ENCODE results near the gene RAI1.

Gene RAI1

GRCh38 chr17:17699491-17699890, 18.2 kb downstream of the RAI1 start:
- no peak for DNase-seq

DNA sequence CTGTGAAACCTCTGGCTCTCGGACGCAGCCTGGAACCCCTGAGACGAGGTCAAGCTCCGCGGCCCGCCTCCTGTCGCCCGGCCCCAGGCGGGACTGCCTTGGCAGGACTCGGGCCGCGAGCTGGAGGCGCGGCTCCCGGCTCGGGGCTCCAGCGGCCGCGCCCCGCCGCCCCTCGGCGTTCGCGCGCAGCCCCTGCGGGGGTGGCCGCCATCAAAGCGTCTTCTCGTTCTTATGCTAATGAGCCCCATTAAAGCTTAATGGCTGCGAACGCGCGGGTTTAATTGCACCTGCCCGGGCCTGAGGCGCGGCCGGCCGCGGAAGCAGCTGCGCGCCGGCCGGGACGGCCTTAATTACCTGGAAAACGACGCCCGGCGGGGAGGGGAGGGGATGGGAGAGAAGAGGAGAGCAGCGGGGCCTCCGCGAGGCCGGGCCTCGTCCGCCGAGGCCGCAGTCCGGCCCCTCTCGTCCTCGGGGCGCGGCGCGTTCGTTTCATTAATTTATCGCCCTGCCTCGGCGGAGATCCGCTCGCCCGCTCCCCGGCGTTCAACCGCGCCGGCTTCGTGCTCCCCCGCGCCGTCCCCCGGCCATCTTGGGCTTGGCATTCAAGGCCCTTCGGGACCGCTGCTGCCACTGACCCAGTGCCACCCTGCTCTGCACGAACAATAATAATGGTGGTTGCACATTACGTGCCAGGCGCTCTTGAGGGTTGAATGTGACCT, 19.2 kb downstream of the RAI1 start:
- DNase-seq: no peak

DNA sequence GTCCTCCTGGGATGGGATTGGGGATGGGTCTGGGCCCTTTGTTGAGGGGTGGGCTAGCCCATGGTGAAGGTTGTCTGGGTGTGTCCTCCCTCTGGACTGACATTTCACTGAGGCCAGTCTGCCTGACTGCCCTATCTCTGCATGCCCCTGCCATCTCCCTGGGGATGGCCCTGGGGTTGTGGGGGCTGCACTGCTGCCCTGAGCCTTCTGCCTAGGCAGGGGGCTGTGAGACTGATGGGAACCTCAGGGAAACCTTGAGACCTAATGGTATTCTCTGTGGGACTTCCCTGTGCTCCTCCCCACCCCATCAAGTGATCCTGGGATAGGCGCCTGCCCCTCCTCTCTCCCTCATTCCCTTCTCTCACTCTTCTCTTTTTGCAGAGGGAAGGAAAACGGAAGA, 19.9 kb downstream of the RAI1 start:
- no peak for DNase-seq

GRCh38 chr17:17701658-17702057, 20.4 kb downstream of the RAI1 start:
- no peak for DNase-seq

DNA sequence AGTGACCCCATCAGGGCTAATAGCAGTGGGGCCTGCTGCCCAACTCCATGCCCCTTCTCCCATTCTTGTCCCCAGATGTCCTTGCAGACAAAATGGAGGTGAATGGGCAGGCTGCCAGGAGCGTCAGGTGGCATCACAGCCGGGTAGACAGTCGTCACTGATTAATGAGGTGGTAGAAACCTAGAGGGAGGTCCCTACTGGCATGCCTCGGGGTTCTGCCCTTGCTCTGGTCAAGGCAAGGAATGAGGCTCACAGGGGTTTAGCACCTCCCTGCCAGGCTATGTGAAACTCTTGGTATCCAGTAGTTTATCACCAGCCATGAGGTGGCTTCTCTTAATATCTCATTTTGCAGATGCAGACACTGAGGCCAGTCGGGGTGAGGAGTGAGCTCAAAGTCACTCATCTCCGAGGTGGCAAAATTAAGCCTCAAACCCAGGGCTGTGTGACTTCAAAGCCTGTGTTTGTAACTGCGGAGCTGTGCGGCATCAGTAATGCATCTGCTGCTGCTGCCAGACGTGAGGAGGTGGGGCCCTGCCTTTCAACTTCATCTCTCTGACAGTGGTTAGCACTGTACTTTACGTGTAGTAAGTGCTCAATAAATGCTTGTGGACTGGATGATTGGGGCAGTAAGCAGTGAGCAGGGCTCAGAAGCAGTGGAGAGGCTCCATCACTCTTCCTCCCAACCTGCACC, 21.3 kb downstream of the RAI1 start:
- no peak for DNase-seq

- DNase-seq: no peak
Measured at GRCh38 chr17:17703140-17703919, 22.1 kb downstream of the RAI1 start.

DNA sequence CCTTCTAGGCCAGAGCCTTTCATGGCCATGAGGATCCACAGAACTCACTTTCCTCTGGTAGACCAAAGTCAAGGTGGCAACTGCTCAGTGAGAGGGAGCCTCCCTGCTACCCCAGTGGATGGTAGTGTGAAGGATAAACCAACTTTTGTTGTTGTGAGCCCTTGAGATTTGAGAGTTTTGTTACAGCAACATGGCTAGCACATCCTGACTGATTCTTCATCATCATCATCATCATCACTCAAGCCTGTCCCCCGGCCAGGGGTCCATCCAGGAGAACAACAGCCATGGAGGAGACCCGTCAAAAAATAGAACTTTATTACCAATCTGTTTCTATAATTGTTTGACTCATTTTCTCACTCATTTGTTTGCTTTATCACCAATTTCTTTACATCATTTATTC, 23.7 kb downstream of the RAI1 start:
- no peak for DNase-seq

GRCh38 chr17:17706140-17707060, 25.1 kb downstream of the RAI1 start:
- no peak for DNase-seq

DNA sequence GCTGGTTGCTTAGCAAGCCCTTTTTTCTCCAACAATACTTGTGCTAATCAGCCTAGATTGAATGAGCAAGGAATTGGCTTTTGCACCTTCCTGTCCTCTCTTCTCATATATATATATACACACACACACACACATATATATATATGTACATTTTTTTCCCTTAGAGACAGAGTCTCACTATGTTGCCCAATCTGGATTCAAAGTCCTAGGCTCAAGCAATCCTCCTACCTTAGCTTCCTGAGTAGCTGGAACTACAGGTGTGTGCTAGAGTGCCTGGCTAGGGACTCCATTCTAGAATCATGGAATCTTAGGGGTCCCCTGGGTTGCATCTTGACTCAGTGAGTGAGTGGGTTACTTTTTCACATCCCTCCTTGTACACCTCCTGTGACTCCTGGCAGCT, 27.0 kb downstream of the RAI1 start:
- no peak for DNase-seq

- no peak for DNase-seq
Measured at GRCh38 chr17:17708816-17709215, 27.6 kb downstream of the RAI1 start.

GRCh38 chr17:17709815-17710321, 28.6 kb downstream of the RAI1 start:
- no peak for DNase-seq

- no peak for DNase-seq
Measured at GRCh38 chr17:17710355-17710727, 29.1 kb downstream of the RAI1 start.

GRCh38 chr17:17710728-17711541, 29.7 kb downstream of the RAI1 start:
- DNase-seq: no peak

GRCh38 chr17:17711641-17712162, 30.4 kb downstream of the RAI1 start:
- DNase-seq: no peak

DNA sequence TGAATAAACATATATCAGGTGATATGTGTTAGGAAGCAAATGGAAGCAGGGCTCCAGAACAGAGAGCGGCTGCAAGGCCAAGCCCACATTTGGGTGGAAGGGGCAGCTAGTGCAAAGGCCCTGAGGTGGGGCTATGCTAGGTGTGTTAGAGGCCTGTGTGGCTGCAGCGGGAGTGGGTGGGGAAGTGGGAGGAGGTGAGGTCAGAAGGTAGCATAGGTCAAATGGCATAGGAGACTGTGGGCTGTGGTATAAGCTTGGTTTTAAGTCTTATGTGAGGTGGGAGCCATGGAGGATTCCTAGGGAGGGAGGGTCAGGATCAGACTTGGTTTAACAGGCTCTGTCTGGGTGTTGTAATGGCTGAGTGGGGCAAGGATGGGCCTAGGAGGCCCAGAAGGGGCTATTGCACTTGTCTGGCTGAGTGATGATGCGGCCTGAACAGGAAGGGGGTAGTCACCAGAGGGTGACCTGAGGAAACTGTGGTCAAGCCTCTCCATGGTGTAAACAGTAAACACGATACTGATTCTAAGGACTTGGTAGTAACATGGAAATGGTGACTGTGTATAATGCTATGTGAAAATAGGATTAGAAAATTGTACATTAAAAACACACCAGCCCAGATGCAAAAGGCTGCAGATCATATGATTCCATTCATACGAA, 31.1 kb downstream of the RAI1 start:
- DNase-seq: no peak

- DNase-seq: peak; percentile 20
Measured at GRCh38 chr17:17713839-17714238, 32.6 kb downstream of the RAI1 start.

DNA sequence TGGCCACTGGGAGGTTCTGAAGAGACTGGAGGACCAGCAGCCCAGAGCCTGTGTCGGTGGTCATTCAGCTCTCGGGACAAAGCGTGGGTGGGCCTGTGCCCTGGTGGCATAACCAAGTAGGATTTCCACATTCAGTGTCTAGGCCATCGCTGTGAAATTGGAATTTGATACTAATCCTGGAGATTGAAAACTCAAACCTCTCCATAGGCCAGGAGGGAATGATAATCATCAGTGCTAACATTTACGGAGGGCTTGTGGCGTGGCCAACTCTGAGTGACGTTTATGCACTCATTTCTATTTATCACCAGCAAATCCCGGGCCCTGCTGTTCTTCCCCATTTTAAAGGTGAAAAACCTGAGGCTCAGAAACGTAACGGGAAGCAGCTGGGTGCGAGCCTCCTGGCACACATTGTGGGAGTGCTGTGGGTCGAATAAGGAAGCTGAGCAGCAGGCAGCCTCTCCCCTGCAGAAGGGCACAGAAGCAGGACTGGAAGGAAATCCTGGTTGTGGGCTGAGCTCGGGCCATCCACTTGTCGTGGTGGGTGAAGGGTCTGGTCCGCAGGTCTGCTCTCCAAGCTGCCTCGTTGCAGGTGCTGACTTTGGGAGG, 33.1 kb downstream of the RAI1 start:
- DNase-seq: no peak

- DNase-seq: no peak
Measured at GRCh38 chr17:17714879-17715278, 33.6 kb downstream of the RAI1 start.

DNA sequence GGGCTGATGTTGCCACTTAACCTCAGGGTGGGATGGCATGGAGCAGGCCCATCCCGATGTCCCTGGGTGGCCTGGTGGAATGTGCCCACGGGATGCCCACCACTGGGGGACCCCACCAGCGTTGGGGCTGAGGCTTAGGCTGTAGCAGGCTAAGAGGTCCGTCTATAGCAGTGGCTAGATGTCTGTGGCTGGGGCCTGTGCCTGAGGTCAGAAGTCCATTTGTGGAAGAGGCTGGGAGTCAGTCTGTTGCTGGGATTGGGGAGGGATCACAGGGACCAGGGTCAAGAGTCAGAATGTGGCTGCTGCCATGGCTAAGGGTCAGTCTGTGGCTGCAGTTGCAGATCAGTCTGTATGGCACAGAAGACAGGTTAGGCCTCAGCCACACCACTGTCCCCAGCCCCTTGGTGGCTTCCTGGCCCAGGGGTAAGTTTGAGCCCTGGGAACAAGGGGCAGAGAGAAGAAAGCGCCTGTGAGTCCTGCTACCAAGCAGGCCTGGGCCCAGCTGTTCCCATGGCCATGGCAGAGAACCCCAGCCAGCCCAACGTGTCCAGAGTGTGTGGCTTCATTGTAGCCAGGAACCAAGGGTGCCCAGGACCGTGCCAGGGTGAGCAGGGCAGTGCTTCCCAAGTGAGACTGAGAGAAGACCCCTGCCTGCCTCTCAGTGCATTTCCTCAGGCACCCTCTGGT, 35.7 kb downstream of the RAI1 start:
- DNase-seq: no peak

GRCh38 chr17:17718251-17718650, 37.0 kb downstream of the RAI1 start:
- DNase-seq: no peak
